WTC11 (cell line): Measurements from ENCODE around the gene KNL1. TPM values are rescaled to one million over a fixed set of nuclear protein-coding genes. Genes with fewer than 3 reads are reported as not detected.

Experiments used
- ATAC-seq: fragments of 200-7000 bp; cut with Tn5 transposase; 2 replicates; pipeline ENCODE4 v1.10.0; 2021; ENCODE audit warnings: mild to moderate bottlenecking, moderate library complexity
- CTCF ChIA-PET: fragments of 300-600 bp; sonication (Branson Sonifier 250); formaldehyde crosslinking; loops from one replicate; lab custom pipeline; 2021; ENCODE audit warnings: antibody characterized with exemption; lab: Charles Lee
- POLR2A ChIA-PET: fragments of 350-600 bp; sonication (Branson Sonifier 250); formaldehyde crosslinking; loops from one replicate; lab custom pipeline; 2021; ENCODE audit warnings: antibody characterized with exemption; lab: Charles Lee
- DNase-seq: peaks from one replicate; pipeline ENCODE4 v3.0.0; 2021; ENCODE audit warnings: low spot score
- H3K27ac Mint-ChIP-seq: 2 replicates; pipeline ENCODE4 v1.8.0; 2021; ENCODE audit warnings: mixed read lengths
- H3K27me3 Mint-ChIP-seq: 2 replicates; pipeline ENCODE4 v1.8.0; 2021; ENCODE audit warnings: low read depth, mild to moderate bottlenecking, moderate library complexity, mixed read lengths
- H3K36me3 Mint-ChIP-seq: 2 replicates; pipeline ENCODE4 v1.8.0; 2021; ENCODE audit warnings: mixed read lengths
- H3K4me1 Mint-ChIP-seq: 2 replicates; pipeline ENCODE4 v1.8.0; 2022; ENCODE audit warnings: mixed read lengths
- H3K4me3 Mint-ChIP-seq: 2 replicates; pipeline ENCODE4 v1.8.0; 2021; ENCODE audit warnings: mild to moderate bottlenecking, moderate library complexity, mixed read lengths
- H3K9me3 Mint-ChIP-seq: 2 replicates; pipeline ENCODE4 v1.8.0; 2021; ENCODE audit warnings: mixed read lengths
- CBFB ChIP-seq: sonication (generic); formaldehyde crosslinking; IDR thresholded peaks from 2 replicates; pipeline ENCODE4 v1.8.1; 2022; ENCODE audit warnings: mild to moderate bottlenecking, low read depth, missing genetic modification reagents
- FOXK1 ChIP-seq: sonication (generic); formaldehyde crosslinking; IDR thresholded peaks from 2 replicates; pipeline ENCODE4 v1.8.0; 2022; ENCODE audit warnings: mild to moderate bottlenecking, moderate library complexity, missing genetic modification reagents
- JAZF1 ChIP-seq: fragments of 250-450 bp; sonication (Bioruptor Pico); IDR thresholded peaks from 2 replicates; pipeline ENCODE4 v1.9.0; 2021; ENCODE audit warnings: moderate library complexity, mild to moderate bottlenecking, inconsistent platforms
- JUN ChIP-seq: sonication (generic); formaldehyde crosslinking; IDR thresholded peaks from 2 replicates; pipeline ENCODE4 v1.8.0; 2023; ENCODE audit warnings: mild to moderate bottlenecking, missing genetic modification reagents
- KAT7 ChIP-seq: sonication (generic); formaldehyde crosslinking; IDR thresholded peaks from 2 replicates; pipeline ENCODE4 v1.8.1; 2023; ENCODE audit warnings: missing genetic modification reagents, mild to moderate bottlenecking, borderline replicate concordance
- NFATC4 ChIP-seq: fragments of 250-450 bp; sonication (Bioruptor Pico); IDR thresholded peaks from 2 replicates; pipeline ENCODE4 v1.9.0; 2021; ENCODE audit warnings: mild to moderate bottlenecking
- RORB ChIP-seq: fragments of 250-450 bp; sonication (Bioruptor Pico); IDR thresholded peaks from 2 replicates; pipeline ENCODE4 v1.9.0; 2021; ENCODE audit warnings: mild to moderate bottlenecking
- SMAD4 ChIP-seq: sonication (generic); formaldehyde crosslinking; IDR thresholded peaks from 2 replicates; pipeline ENCODE4 v1.8.0; 2022; ENCODE audit warnings: mild to moderate bottlenecking, missing genetic modification reagents
- TCF7 ChIP-seq: sonication (generic); formaldehyde crosslinking; IDR thresholded peaks from 2 replicates; pipeline ENCODE4 v1.8.0; 2022; ENCODE audit warnings: mild to moderate bottlenecking, low read depth, missing genetic modification reagents, moderate library complexity
- TEAD1 ChIP-seq: sonication (generic); formaldehyde crosslinking; IDR thresholded peaks from 2 replicates; pipeline ENCODE4 v1.8.0; 2022; ENCODE audit warnings: mild to moderate bottlenecking, missing genetic modification reagents
- TEAD4 ChIP-seq: sonication (generic); formaldehyde crosslinking; IDR thresholded peaks from 2 replicates; pipeline ENCODE4 v1.8.0; 2022; ENCODE audit warnings: mild to moderate bottlenecking, missing genetic modification reagents
- ZNF416 ChIP-seq: fragments of 250-450 bp; sonication (Bioruptor Pico); IDR thresholded peaks from 2 replicates; pipeline ENCODE4 v1.9.0; 2021; ENCODE audit warnings: mild to moderate bottlenecking, inconsistent platforms
- total RNA-seq: library from RNA; stranded (reverse); gene quantifications from 3 replicates; pipeline ENCODE4 v1.2.3, GENCODE V29; 2021
- TF ChIP-seq, protein P1 (sequence below): fragments of 250-450 bp; sonication (Bioruptor Pico); IDR thresholded peaks from 2 replicates; pipeline ENCODE4 v1.8.0; 2021; ENCODE audit warnings: mild to moderate bottlenecking
- TF ChIP-seq, protein P2 (sequence below): sonication (generic); formaldehyde crosslinking; IDR thresholded peaks from 2 replicates; pipeline ENCODE4 v1.8.0; 2022; ENCODE audit warnings: mild to moderate bottlenecking, missing genetic modification reagents
- TF ChIP-seq, protein P3 (sequence below): sonication (generic); formaldehyde crosslinking; IDR thresholded peaks from 2 replicates; pipeline ENCODE4 v1.8.0; 2023; ENCODE audit warnings: missing genetic modification reagents
- TF ChIP-seq, protein P4 (sequence below): sonication (generic); formaldehyde crosslinking; IDR thresholded peaks from 2 replicates; pipeline ENCODE4 v1.8.1; 2022; ENCODE audit warnings: mild to moderate bottlenecking, moderate library complexity, missing genetic modification reagents
- TF ChIP-seq, protein P5 (sequence below): sonication (generic); formaldehyde crosslinking; conservative IDR thresholded peaks from 2 replicates; pipeline ENCODE4 v1.8.1; 2023; ENCODE audit warnings: mild to moderate bottlenecking, low read depth, missing genetic modification reagents, moderate library complexity
- TF ChIP-seq, protein P6 (sequence below): fragments of 250-450 bp; sonication (Bioruptor Pico); IDR thresholded peaks from 2 replicates; pipeline ENCODE4 v1.9.0; 2021; ENCODE audit warnings: mild to moderate bottlenecking
- TF ChIP-seq, protein P7 (sequence below): sonication (generic); formaldehyde crosslinking; IDR thresholded peaks from 2 replicates; pipeline ENCODE4 v1.8.0; 2023; ENCODE audit warnings: mild to moderate bottlenecking, missing genetic modification reagents
- TF ChIP-seq, protein P8 (sequence below): sonication (generic); formaldehyde crosslinking; IDR thresholded peaks from 2 replicates; pipeline ENCODE4 v1.8.1; 2022; ENCODE audit warnings: missing genetic modification reagents, borderline replicate concordance

Gene KNL1
- total RNA-seq, 1 experiment from 2014 or later = 24.0 TPM

DNA sequence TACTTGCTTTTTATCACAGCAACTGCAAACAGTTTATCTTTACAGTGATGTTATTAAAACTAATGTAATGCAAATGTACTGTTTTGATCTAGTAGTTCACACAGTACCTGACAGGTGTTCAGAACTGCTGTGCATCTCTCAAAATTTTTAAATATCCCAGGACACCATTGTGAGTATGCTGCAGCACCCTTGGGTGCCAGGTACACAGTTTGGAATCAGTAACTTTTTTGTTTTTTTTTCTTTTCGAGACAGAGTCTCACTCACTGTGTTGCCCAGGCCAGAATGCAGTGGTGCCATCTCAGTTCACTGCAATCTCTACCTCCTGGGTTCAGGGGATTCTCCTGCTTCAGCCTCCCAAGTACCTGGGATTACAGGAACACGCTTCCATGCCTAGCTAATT is 3.0 kb downstream of the KNL1 start:
- ATAC-seq = no peak
- H3K36me3 Mint-ChIP-seq = no peaks in the 10 kb centered on the region
- no peak for TF ChIP-seq SMAD4 (CRISPR knock-in tag)
- no peak for TF ChIP-seq CBFB (CRISPR knock-in tag)
- TF ChIP-seq RORB (CRISPR knock-in tag) = no peak
- no peak for TF ChIP-seq JAZF1 (CRISPR knock-in tag)
- TF ChIP-seq, protein P1, sequence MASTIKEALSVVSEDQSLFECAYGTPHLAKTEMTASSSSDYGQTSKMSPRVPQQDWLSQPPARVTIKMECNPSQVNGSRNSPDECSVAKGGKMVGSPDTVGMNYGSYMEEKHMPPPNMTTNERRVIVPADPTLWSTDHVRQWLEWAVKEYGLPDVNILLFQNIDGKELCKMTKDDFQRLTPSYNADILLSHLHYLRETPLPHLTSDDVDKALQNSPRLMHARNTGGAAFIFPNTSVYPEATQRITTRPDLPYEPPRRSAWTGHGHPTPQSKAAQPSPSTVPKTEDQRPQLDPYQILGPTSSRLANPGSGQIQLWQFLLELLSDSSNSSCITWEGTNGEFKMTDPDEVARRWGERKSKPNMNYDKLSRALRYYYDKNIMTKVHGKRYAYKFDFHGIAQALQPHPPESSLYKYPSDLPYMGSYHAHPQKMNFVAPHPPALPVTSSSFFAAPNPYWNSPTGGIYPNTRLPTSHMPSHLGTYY (CRISPR knock-in tag) = no peak
- no peak for TF ChIP-seq ZNF416
- TF ChIP-seq TCF7 (CRISPR knock-in tag) = no peak
- TF ChIP-seq, protein P2, sequence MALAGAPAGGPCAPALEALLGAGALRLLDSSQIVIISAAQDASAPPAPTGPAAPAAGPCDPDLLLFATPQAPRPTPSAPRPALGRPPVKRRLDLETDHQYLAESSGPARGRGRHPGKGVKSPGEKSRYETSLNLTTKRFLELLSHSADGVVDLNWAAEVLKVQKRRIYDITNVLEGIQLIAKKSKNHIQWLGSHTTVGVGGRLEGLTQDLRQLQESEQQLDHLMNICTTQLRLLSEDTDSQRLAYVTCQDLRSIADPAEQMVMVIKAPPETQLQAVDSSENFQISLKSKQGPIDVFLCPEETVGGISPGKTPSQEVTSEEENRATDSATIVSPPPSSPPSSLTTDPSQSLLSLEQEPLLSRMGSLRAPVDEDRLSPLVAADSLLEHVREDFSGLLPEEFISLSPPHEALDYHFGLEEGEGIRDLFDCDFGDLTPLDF = no peak
- TF ChIP-seq, protein P3, sequence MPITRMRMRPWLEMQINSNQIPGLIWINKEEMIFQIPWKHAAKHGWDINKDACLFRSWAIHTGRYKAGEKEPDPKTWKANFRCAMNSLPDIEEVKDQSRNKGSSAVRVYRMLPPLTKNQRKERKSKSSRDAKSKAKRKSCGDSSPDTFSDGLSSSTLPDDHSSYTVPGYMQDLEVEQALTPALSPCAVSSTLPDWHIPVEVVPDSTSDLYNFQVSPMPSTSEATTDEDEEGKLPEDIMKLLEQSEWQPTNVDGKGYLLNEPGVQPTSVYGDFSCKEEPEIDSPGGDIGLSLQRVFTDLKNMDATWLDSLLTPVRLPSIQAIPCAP (CRISPR knock-in tag) = no peak
- TF ChIP-seq, protein P4, sequence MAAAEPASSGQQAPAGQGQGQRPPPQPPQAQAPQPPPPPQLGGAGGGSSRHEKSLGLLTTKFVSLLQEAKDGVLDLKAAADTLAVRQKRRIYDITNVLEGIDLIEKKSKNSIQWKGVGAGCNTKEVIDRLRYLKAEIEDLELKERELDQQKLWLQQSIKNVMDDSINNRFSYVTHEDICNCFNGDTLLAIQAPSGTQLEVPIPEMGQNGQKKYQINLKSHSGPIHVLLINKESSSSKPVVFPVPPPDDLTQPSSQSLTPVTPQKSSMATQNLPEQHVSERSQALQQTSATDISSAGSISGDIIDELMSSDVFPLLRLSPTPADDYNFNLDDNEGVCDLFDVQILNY = no peak
- TF ChIP-seq, protein P5, sequence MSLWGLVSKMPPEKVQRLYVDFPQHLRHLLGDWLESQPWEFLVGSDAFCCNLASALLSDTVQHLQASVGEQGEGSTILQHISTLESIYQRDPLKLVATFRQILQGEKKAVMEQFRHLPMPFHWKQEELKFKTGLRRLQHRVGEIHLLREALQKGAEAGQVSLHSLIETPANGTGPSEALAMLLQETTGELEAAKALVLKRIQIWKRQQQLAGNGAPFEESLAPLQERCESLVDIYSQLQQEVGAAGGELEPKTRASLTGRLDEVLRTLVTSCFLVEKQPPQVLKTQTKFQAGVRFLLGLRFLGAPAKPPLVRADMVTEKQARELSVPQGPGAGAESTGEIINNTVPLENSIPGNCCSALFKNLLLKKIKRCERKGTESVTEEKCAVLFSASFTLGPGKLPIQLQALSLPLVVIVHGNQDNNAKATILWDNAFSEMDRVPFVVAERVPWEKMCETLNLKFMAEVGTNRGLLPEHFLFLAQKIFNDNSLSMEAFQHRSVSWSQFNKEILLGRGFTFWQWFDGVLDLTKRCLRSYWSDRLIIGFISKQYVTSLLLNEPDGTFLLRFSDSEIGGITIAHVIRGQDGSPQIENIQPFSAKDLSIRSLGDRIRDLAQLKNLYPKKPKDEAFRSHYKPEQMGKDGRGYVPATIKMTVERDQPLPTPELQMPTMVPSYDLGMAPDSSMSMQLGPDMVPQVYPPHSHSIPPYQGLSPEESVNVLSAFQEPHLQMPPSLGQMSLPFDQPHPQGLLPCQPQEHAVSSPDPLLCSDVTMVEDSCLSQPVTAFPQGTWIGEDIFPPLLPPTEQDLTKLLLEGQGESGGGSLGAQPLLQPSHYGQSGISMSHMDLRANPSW (CRISPR knock-in tag) = no peak
- TF ChIP-seq, protein P6, sequence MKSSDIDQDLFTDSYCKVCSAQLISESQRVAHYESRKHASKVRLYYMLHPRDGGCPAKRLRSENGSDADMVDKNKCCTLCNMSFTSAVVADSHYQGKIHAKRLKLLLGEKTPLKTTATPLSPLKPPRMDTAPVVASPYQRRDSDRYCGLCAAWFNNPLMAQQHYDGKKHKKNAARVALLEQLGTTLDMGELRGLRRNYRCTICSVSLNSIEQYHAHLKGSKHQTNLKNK (CRISPR knock-in tag) = no peak
- TF ChIP-seq KAT7 (CRISPR knock-in tag) = no peak
- TF ChIP-seq NFATC4 = no peak
- TF ChIP-seq TEAD4 (CRISPR knock-in tag) = no peak
- no peak for TF ChIP-seq JUN
- TF ChIP-seq FOXK1 (CRISPR knock-in tag) = no peak
- no peak for TF ChIP-seq TEAD1 (CRISPR knock-in tag)
- TF ChIP-seq, protein P7, sequence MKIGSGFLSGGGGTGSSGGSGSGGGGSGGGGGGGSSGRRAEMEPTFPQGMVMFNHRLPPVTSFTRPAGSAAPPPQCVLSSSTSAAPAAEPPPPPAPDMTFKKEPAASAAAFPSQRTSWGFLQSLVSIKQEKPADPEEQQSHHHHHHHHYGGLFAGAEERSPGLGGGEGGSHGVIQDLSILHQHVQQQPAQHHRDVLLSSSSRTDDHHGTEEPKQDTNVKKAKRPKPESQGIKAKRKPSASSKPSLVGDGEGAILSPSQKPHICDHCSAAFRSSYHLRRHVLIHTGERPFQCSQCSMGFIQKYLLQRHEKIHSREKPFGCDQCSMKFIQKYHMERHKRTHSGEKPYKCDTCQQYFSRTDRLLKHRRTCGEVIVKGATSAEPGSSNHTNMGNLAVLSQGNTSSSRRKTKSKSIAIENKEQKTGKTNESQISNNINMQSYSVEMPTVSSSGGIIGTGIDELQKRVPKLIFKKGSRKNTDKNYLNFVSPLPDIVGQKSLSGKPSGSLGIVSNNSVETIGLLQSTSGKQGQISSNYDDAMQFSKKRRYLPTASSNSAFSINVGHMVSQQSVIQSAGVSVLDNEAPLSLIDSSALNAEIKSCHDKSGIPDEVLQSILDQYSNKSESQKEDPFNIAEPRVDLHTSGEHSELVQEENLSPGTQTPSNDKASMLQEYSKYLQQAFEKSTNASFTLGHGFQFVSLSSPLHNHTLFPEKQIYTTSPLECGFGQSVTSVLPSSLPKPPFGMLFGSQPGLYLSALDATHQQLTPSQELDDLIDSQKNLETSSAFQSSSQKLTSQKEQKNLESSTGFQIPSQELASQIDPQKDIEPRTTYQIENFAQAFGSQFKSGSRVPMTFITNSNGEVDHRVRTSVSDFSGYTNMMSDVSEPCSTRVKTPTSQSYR = no peak
- TF ChIP-seq, protein P8, sequence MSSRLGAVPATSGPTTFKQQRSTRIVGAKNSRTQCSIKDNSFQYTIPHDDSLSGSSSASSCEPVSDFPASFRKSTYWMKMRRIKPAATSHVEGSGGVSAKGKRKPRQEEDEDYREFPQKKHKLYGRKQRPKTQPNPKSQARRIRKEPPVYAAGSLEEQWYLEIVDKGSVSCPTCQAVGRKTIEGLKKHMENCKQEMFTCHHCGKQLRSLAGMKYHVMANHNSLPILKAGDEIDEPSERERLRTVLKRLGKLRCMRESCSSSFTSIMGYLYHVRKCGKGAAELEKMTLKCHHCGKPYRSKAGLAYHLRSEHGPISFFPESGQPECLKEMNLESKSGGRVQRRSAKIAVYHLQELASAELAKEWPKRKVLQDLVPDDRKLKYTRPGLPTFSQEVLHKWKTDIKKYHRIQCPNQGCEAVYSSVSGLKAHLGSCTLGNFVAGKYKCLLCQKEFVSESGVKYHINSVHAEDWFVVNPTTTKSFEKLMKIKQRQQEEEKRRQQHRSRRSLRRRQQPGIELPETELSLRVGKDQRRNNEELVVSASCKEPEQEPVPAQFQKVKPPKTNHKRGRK = no peak
- no peak for DNase-seq
- H3K27me3 Mint-ChIP-seq = no peaks in the 10 kb centered on the region; the same call in 1 of the 2 replicates
- CTCF ChIA-PET = no interaction called here
- H3K4me3 Mint-ChIP-seq = no peak overlapping the region
- H3K4me1 Mint-ChIP-seq = peaks cover 15% of the 10 kb centered on the region
- POLR2A ChIA-PET = no interaction called here
- no peak overlapping the region for H3K27ac Mint-ChIP-seq
- no peaks in the 10 kb centered on the region for H3K9me3 Mint-ChIP-seq
